Hindlimb muscle (tissue), 1 donor: Measurements from ENCODE around the gene SLC6A20. TPM values are rescaled to one million over a fixed set of nuclear protein-coding genes. Genes with fewer than 3 reads are reported as not detected.

Experiments
- DNase-seq: peaks from one replicate; pipeline ENCODE4 v3.0.0-alpha.2; 2013
- polyA plus RNA-seq: library from polyadenylated mRNA; unstranded; fragments of 120-200 nt; gene quantifications from one replicate; pipeline ENCODE4 v1.2.1, GENCODE V29; 2013; ENCODE audit not compliant: insufficient read length

SLC6A20 gene, protein sequence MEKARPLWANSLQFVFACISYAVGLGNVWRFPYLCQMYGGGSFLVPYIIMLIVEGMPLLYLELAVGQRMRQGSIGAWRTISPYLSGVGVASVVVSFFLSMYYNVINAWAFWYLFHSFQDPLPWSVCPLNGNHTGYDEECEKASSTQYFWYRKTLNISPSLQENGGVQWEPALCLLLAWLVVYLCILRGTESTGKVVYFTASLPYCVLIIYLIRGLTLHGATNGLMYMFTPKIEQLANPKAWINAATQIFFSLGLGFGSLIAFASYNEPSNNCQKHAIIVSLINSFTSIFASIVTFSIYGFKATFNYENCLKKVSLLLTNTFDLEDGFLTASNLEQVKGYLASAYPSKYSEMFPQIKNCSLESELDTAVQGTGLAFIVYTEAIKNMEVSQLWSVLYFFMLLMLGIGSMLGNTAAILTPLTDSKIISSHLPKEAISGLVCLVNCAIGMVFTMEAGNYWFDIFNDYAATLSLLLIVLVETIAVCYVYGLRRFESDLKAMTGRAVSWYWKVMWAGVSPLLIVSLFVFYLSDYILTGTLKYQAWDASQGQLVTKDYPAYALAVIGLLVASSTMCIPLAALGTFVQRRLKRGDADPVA
- 0.15 TPM for polyA plus RNA-seq

GRCh38 chr3:45795882-45796765 is at the start of gene SLC6A20:
SLC6A20 (minus strand) TSS chr3:45796536; CDS start chr3:45796419, 117 bp downstream.
- no peak for DNase-seq

GRCh38 chr3:45844616-45845015 is 48.3 kb upstream of the SLC6A20 start:
- DNase-seq = no peak

DNA sequence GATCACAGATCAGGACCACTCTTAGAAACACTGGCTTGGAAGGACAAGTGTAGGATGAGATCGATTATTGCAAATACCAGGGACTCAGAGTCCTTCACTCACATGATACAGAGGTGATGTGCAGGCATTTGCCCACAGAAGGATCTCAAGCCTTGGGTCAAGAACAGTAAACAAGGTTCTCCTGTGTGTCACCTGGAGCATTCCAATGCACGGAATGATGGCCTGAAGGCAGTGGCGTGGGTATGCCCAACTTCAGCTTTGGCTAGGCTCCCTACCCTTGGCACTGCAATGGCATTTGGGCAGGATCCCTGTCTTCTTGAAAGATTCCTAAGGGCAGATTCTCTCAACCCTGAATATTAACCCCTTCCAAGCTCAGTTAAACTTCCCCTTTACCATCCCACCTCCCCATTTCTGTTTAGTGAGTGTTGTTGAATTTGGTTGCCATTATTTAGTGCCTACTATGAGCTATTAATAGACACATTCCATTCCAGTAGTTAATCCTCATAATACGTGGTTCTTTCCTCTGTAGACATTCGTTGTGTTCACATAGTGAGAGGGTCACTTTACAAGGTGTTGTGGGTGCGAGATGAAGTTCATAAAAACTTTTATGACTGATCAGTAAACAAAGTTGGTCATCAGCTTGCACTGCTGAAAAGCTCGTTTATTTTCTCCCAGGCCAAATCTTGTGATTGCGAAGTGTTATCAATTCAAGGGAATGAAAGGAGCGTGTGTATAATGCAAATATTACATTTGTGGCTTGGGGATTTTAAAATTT is 46.7 kb upstream of the SLC6A20 start:
- no peak for DNase-seq

DNA sequence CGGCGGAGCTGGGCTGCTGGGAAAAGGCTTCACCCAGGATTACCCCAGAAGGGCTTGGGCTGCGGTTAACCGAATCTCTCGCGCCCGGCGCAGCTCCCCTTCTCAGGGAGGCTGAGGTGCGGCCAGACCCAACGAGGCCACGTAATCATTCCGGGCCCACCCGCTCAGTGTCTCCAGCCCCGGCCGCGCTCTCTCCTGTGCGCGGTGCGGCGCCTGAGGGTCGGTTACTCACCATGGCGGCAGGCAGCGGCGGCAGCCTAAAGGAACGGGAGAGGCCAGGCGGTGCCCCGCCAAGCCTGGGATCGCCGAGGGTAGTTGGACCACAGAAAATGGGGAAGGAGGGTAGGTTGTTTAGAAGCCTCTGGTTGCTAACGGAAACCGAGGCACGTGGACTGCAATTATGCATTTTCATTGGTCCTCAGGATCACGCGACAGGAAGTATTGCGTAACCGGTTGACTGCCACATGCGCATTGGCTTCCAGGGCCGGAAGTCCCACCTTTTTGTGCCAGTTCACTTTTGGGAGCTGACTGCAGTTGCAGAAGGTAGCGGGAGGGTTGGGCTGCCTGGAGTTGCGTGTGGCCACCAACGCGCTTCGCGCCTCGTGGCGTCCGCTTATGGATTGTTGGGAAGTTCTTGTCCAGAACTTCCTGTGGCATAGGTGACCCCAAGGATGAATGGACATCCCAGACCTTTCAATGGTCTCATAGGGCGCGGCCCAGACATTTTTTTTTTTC is 45.6 kb upstream of the SLC6A20 start, which contains the start of gene LZTFL1:
Gene LZTFL1 (minus strand): TSS at position 363 of the 735 bp plus-strand sequence. CDS start 128 bp downstream, at position 235.
- peak; percentile 95 for DNase-seq

DNA sequence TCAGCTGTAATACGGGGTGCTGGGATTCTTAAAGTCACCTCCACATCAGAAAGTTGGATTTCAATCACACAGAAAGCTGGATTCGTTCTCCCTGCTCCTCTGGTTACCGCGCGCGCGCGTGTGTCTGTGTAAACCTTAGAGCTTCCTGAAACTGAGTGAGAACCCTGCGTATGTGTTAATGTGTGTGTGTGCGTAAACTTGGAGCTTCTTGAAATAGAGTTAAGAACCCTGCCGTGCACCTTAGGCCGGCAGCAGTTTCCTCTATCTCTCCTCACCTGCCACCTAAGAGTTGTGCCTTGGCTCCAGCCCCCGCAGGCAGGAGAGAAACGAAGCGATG is 45.1 kb upstream of the SLC6A20 start:
- no peak for DNase-seq

GRCh38 chr3:45838466-45838865 is 42.1 kb upstream of the SLC6A20 start:
- DNase-seq = no peak

- DNase-seq = no peak
Observed at GRCh38 chr3:45832699-45833098, 36.4 kb upstream of the SLC6A20 start.

GRCh38 chr3:45830121-45830520 is 33.8 kb upstream of the SLC6A20 start:
- no peak for DNase-seq

- DNase-seq = no peak
Observed at GRCh38 chr3:45826908-45827307, 30.6 kb upstream of the SLC6A20 start.

DNA sequence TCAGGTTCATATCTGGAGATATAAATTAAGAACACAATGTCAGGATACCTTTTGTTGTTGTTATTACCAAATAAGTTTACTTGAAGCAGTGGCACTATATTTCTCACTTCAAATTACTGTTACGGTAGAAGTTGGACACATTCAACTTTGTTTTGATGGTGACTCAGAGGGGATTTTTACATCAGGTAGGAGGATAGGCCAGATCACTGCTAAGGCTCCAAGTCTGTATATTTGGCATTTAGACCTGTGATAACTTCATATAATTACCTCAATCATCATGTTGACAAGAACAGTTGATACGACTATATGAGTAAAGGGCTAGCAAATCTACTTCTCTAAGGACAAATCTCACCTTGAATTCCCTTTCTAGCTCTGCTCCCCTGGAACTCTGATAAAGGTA is 30.0 kb upstream of the SLC6A20 start:
- no peak for DNase-seq

DNA sequence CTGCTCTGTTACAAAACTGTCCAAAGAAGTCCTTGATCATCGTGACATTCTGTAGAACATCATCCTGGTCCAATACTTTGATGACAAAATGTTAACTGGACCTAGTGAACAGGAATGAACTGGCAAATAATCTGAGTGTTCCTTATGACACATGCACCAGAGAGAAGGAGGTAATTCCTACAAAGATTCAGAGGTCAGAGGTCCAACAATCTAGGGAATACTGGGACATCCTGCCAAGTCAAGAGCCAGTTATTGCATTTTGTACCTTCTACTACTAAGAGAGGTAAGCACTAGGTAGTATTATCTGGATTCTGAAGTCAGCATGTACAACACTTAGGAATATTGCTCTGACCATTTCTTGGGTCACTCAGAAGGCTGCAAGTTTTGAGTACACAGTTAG is 24.8 kb upstream of the SLC6A20 start:
- no peak for DNase-seq

GRCh38 chr3:45819543-45819942 is 23.2 kb upstream of the SLC6A20 start:
- no peak for DNase-seq

DNA sequence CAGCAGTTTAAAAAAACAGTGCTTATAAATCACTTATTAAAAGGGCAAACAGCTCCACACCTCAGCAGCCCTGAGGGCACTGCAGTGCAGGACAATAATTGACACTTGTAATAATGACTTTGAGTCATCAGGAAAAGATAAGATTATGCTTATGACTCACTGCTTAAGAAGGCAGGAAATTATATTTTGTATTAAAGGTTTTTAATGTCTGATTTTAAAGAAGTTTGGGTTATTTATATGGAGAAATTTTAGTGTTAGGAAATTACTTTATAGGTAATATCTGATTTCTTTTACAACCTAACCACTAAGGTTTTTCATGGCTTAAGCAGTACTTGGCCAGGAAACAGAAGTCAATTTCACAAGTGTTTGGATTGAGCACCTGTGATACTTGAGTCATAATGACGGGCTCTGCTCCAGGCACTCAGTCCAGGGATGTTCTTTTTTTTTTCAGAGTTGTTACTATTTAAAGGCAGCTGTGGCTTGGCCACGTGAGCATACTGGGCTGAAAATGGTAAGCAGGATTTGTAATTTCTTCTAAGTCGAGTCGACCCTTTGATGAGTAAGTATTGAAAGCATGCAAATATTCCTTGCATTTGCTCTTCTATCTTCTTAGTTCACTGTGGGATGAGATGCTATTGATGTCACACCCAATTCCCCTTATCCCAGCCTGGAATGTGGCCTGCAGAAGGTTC is 21.6 kb upstream of the SLC6A20 start:
- DNase-seq = peak; percentile 72

- DNase-seq = no peak
Observed at GRCh38 chr3:45816544-45816943, 20.2 kb upstream of the SLC6A20 start.

DNA sequence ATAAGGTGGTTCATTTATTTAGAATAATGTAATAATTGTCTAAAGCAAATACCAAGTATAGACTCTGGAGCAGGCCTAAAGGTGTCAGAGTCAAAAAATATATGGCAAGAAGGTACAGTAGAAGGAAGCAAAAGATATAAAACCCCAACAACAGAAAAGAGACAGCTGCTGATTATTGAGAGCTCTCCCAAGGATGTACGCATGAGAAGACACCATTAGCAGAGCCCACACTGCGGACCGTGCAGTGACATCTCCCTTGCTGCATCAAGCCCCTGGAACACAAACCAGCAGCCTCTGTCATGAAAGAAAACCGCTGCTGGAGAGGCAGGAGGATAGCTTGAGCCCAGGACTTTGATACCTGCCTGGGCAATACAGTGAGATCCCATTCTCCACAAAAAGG is 18.0 kb upstream of the SLC6A20 start:
- no peak for DNase-seq

- no peak for DNase-seq
Observed at GRCh38 chr3:45807681-45808540, 11.6 kb upstream of the SLC6A20 start.

DNA sequence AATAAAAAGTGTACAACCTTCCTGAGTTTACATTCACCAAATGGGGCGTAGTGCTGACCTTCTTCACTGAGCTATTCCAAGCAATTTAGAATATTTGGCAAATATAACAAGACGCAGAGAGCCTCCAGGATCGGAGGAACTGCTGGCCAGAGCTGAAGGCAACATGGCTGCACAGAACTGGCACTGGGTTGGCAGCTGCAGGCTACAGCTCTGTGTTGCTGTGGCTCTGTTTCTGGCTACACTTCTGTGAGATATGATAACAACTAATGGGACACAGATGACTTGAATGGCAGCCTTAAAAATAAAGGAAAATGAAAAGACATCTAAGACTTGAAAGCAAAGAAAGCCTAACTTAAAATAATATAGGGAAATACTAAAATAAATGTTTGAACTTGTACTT is 10.8 kb upstream of the SLC6A20 start:
- DNase-seq = no peak

DNA sequence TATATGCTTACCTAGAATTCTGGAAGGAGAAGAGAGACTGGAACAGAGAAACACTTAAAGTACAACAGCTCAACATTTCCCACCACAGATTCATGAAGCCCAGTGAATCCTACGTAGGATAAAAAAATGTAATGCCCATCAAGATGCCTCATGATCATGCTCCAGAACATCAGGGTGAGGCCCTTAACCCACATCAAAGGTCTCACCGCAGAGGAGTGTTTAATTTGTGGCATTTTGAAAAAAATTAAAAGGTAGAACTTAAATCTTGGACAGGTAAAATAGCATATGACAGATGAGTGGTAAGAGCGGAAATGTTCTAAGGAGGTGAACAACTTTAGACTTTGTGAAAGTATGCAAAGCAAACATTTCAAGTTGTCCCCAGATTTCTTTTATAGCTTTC is 9.7 kb upstream of the SLC6A20 start:
- DNase-seq = no peak

GRCh38 chr3:45803252-45803935 is 7.1 kb upstream of the SLC6A20 start:
- DNase-seq = no peak
